Gastroesophageal sphincter (tissue), 3 donors: ENCODE data around the gene C5orf58.

Experiments
- CTCF ChIP-seq, 4 experiments: fragments of 200-600 bp in 2 of 4; fragments of 450-650 bp in 2 of 4; sonication (generic) in 1 of 4; IDR thresholded peaks; one replicate each; pipeline ENCODE4 v1.5.1; 2017 to 2019; ENCODE audit warnings: antibody characterized with exemption in 4 of 4, mild to moderate bottlenecking in 2 of 4, moderate library complexity in 2 of 4
- POLR2A ChIP-seq, 2 donors: fragments of 450-650 bp; IDR thresholded peaks; one replicate each; pipeline ENCODE4 v1.6.1; 2017; ENCODE audit warnings: antibody characterized with exemption in 2 of 2, mild to moderate bottlenecking in 2 of 2, moderate library complexity in 1 of 2

DNA sequence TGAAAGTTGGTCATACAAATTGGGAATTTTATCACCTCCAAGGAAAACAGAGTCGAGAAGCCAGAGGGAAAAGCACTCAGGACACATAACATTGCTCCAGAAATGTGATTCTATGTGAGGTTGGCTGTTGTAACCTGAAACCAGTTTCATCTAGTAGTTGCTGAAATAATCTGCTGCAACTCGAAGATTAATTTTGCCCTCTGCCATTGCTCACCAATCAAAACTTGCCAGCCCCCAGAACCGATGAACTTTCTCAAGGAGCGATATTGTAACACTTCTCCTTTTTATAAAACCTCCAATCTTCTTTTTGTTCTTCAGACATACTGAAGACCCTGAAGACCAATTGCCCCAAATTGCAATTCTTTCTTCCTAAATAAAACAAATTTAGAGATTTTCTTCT lies 31.1 kb downstream of the C5orf58 start:
- TF ChIP-seq CTCF (IDR thresholded peaks at IDR 0.05) (no peak), POLR2A (IDR thresholded peaks at IDR 0.05) (no peak)
